GM23338 (cell line): ENCODE measurements around the gene ITPRID1. TPM values are rescaled to one million over a fixed set of nuclear protein-coding genes. Genes with fewer than 3 reads are reported as not detected.

Experiments
- ATAC-seq: fragments of 200-7000 bp; cut with Tn5 transposase; 3 replicates; pipeline ENCODE4 v1.9.1; 2020
- DNase-seq: peaks from one replicate; pipeline ENCODE4 v3.0.0-alpha.2; 2015; ENCODE audit warnings: low spot score
- H2AFZ ChIP-seq: fragments of 200-600 bp; sonication (generic); 2 replicates; pipeline ENCODE4 v1.8.0; 2016; ENCODE audit warnings: antibody characterized with exemption, mild to moderate bottlenecking, moderate library complexity
- H3F3A ChIP-seq: fragments of 200-600 bp; sonication (generic); replicated peaks from 2 replicates; pipeline ENCODE4 v1.8.0; 2017; ENCODE audit warnings: antibody characterized with exemption, mixed run types, low read depth
- H3K27ac ChIP-seq: fragments of 200-600 bp; sonication (generic); 2 replicates; pipeline ENCODE4 v1.6.1; 2016; ENCODE audit warnings: low read depth
- H3K27me3 ChIP-seq: fragments of 200-600 bp; sonication (generic); 2 replicates; pipeline ENCODE4 v1.8.0; 2016; ENCODE audit warnings: mild to moderate bottlenecking, mixed run types, moderate library complexity; ENCODE audit not compliant: insufficient read depth
- H3K36me3 ChIP-seq: fragments of 200-600 bp; sonication (generic); 2 replicates; pipeline ENCODE4 v1.8.0; 2016; ENCODE audit warnings: mild to moderate bottlenecking; ENCODE audit not compliant: insufficient read depth
- H3K4me1 ChIP-seq: fragments of 200-600 bp; sonication (generic); 2 replicates; pipeline ENCODE4 v1.8.0; 2016; ENCODE audit warnings: mild to moderate bottlenecking, moderate library complexity; ENCODE audit not compliant: insufficient read depth
- H3K4me2 ChIP-seq: fragments of 200-600 bp; sonication (generic); 2 replicates; pipeline ENCODE4 v1.7.1; 2017; ENCODE audit warnings: mixed run types
- H3K4me3 ChIP-seq: fragments of 200-600 bp; sonication (generic); 2 replicates; pipeline ENCODE4 v1.6.1; 2016; ENCODE audit warnings: mixed run types
- H3K79me2 ChIP-seq: fragments of 200-600 bp; sonication (generic); replicated peaks from 2 replicates; pipeline ENCODE4 v1.8.0; 2017; ENCODE audit warnings: mild to moderate bottlenecking; ENCODE audit not compliant: insufficient read depth
- H3K9me2 ChIP-seq: fragments of 200-600 bp; sonication (generic); 2 replicates; pipeline ENCODE4 v1.8.0; 2017; ENCODE audit not compliant: insufficient read depth
- H4K20me1 ChIP-seq: fragments of 200-600 bp; sonication (generic); replicated peaks from 2 replicates; pipeline ENCODE4 v1.8.0; 2017; ENCODE audit warnings: mild to moderate bottlenecking; ENCODE audit not compliant: insufficient read depth
- H3K27ac Mint-ChIP-seq: 2 replicates; pipeline ENCODE4 v1.8.0; 2020; ENCODE audit warnings: inconsistent platforms, mild to moderate bottlenecking, moderate library complexity, mixed read lengths
- H3K27me3 Mint-ChIP-seq: 3 replicates; pipeline ENCODE4 v1.8.0; 2022; ENCODE audit warnings: low read depth, mild to moderate bottlenecking, moderate library complexity, mixed read lengths, inconsistent platforms; ENCODE audit not compliant: insufficient read depth, poor library complexity
- H3K36me3 Mint-ChIP-seq: 3 replicates; pipeline ENCODE4 v1.8.0; 2021; ENCODE audit warnings: low read depth, mild to moderate bottlenecking, inconsistent platforms, moderate library complexity, mixed read lengths
- H3K4me1 Mint-ChIP-seq: 3 replicates; pipeline ENCODE4 v1.8.0; 2020; ENCODE audit warnings: mild to moderate bottlenecking, inconsistent platforms, mixed read lengths
- H3K4me3 Mint-ChIP-seq: 3 replicates; pipeline ENCODE4 v1.8.0; 2021; ENCODE audit warnings: moderate library complexity, mild to moderate bottlenecking, inconsistent platforms, mixed read lengths
- H3K9me3 Mint-ChIP-seq: 3 replicates; pipeline ENCODE4 v1.8.0; 2020; ENCODE audit warnings: moderate library complexity, mild to moderate bottlenecking, inconsistent platforms, mixed read lengths
- CREB1 ChIP-seq: fragments of 250-450 bp; sonication (Bioruptor Pico); IDR thresholded peaks from 2 replicates; pipeline ENCODE4 v1.5.0; 2020; ENCODE audit warnings: low read depth, mild to moderate bottlenecking, moderate library complexity
- ETS1 ChIP-seq: IDR thresholded peaks from 2 replicates; pipeline ENCODE4 v1.6.1; 2016; ENCODE audit warnings: antibody characterized with exemption
- EZH2 ChIP-seq: fragments of 200-600 bp; sonication (generic); IDR thresholded peaks from one replicate; pipeline ENCODE4 v1.8.0; 2017; ENCODE audit warnings: antibody characterized with exemption, mild to moderate bottlenecking, low read depth; ENCODE audit not compliant: unreplicated experiment
- EZH2phosphoT487 ChIP-seq: fragments of 200-600 bp; sonication (generic); IDR thresholded peaks from one replicate; pipeline ENCODE4 v1.8.1; 2018; ENCODE audit warnings: antibody characterized with exemption; ENCODE audit not compliant: unreplicated experiment
- JUNB ChIP-seq: IDR thresholded peaks from one replicate; pipeline ENCODE4 v1.6.1; 2016; ENCODE audit warnings: antibody characterized with exemption; ENCODE audit not compliant: unreplicated experiment
- NANOG ChIP-seq: IDR thresholded peaks from 2 replicates; pipeline ENCODE4 v1.6.1; 2016; ENCODE audit warnings: antibody characterized with exemption, borderline replicate concordance
- POLR2AphosphoS5 ChIP-seq: IDR thresholded peaks from 2 replicates; pipeline ENCODE4 v1.6.1; 2016; ENCODE audit warnings: antibody characterized with exemption, low read depth
- STAT1 ChIP-seq: IDR thresholded peaks from one replicate; pipeline ENCODE4 v1.6.1; 2016; ENCODE audit warnings: antibody characterized with exemption; ENCODE audit not compliant: unreplicated experiment
- ZNF331 ChIP-seq: fragments of 250-450 bp; sonication (Bioruptor Pico); IDR thresholded peaks from 2 replicates; pipeline ENCODE4 v1.5.0; 2020; ENCODE audit warnings: low read depth, mild to moderate bottlenecking, moderate library complexity
- polyA plus RNA-seq: library from polyadenylated mRNA; unstranded; fragments of >200 nt; fragmentation: Nextera tagmentation; extraction: Ambion mirVana; gene quantifications from 2 replicates; pipeline ENCODE4 v1.2.1, GENCODE V29; 2016
- total RNA-seq: library from RNA; depleted of rRNA; stranded (reverse); fragments of >200 nt; shearing (Covaris generic); gene quantifications from 2 replicates; pipeline ENCODE4 v1.2.3, GENCODE V29; 2014
- TF ChIP-seq, protein P1 (sequence below): fragments of 250-450 bp; sonication (Bioruptor Pico); IDR thresholded peaks from 2 replicates; pipeline ENCODE4 v1.5.0; 2020; ENCODE audit warnings: mild to moderate bottlenecking, moderate library complexity
- TF ChIP-seq, protein P2 (sequence below): IDR thresholded peaks from one replicate; pipeline ENCODE4 v1.6.1; 2018; ENCODE audit warnings: antibody characterized with exemption; ENCODE audit not compliant: unreplicated experiment

ITPRID1 gene
- total and polyA plus RNA-seq, 2 experiments from 2014 or later, result 0.05 to 0.45 TPM

- peaks cover 45% of the 10 kb centered on the region for H3K27me3 ChIP-seq
- Mint-ChIP-seq H3K36me3 (no peaks in the 10 kb centered on the region), H3K27ac (no peak overlapping the region), H3K9me3 (peaks cover 6% of the 10 kb centered on the region; the same call in 1 of the 3 replicates), H3K4me3 (no peak overlapping the region), H3K4me1 (peaks cover 56% of the 10 kb centered on the region), H3K27me3 (peaks cover 24% of the 10 kb centered on the region)
- H3K4me3 ChIP-seq, result no peak overlapping the region
- no peaks in the 10 kb centered on the region for H3K9me2 ChIP-seq
- H3K36me3 ChIP-seq, result no peaks in the 10 kb centered on the region
- peaks cover 47% of the 10 kb centered on the region for H3K4me1 ChIP-seq
- 0 out of 2 replicates have a peak overlapping the region, but pooled peaks have one; percentile 8 for H3K4me2 ChIP-seq
- no peaks in the 10 kb centered on the region for H3F3A ChIP-seq
- ATAC-seq, result no peak; the same call in 2 of the 3 replicates
- no peak for DNase-seq
- no peaks in the 10 kb centered on the region for H4K20me1 ChIP-seq
- no peak for TF ChIP-seq POLR2AphosphoS5
- H3K27ac ChIP-seq, result no peak overlapping the region
- H3K79me2 ChIP-seq, result no peaks in the 10 kb centered on the region
- no peak overlapping the region for H2AFZ ChIP-seq
Observed at GRCh38 chr7:31464601-31465000, 49.3 kb upstream of the ITPRID1 start.

- H3K4me2 ChIP-seq, result peak overlapping the region; percentile 8; the same call in 1 of the 2 replicates
- peaks cover 47% of the 10 kb centered on the region for H3K4me1 ChIP-seq
- no peak overlapping the region for H3K4me3 ChIP-seq
- H3K4me3 Mint-ChIP-seq, result no peak overlapping the region
- H4K20me1 ChIP-seq, result no peaks in the 10 kb centered on the region
- H3K4me1 Mint-ChIP-seq, result peaks cover 61% of the 10 kb centered on the region
- no peaks in the 10 kb centered on the region for H3K36me3 Mint-ChIP-seq
- no peaks in the 10 kb centered on the region for H3K79me2 ChIP-seq
- no peaks in the 10 kb centered on the region for H3K36me3 ChIP-seq
- DNase-seq, result no peak
- no peak overlapping the region for H3K27ac Mint-ChIP-seq
- H2AFZ ChIP-seq, result no peak overlapping the region
- H3F3A ChIP-seq, result no peaks in the 10 kb centered on the region
- H3K9me3 Mint-ChIP-seq, result peaks cover 4% of the 10 kb centered on the region; the same call in 2 of the 3 replicates
- peak; percentile 22 for ATAC-seq
- no peak overlapping the region for H3K27ac ChIP-seq
- peaks cover 38% of the 10 kb centered on the region for H3K27me3 ChIP-seq
- H3K27me3 Mint-ChIP-seq, result peaks cover 27% of the 10 kb centered on the region
- H3K9me2 ChIP-seq, result no peaks in the 10 kb centered on the region
- TF ChIP-seq JUNB (no peak), STAT1 (no peak), CREB1 (CRISPR knock-in tag) (no peak), EZH2phosphoT487 (no peak), ZNF331 (CRISPR knock-in tag) (no peak), EZH2 (no peak), NANOG (no peak), ETS1 (no peak), POLR2AphosphoS5 (no peak)
- TF ChIP-seq, protein P1, sequence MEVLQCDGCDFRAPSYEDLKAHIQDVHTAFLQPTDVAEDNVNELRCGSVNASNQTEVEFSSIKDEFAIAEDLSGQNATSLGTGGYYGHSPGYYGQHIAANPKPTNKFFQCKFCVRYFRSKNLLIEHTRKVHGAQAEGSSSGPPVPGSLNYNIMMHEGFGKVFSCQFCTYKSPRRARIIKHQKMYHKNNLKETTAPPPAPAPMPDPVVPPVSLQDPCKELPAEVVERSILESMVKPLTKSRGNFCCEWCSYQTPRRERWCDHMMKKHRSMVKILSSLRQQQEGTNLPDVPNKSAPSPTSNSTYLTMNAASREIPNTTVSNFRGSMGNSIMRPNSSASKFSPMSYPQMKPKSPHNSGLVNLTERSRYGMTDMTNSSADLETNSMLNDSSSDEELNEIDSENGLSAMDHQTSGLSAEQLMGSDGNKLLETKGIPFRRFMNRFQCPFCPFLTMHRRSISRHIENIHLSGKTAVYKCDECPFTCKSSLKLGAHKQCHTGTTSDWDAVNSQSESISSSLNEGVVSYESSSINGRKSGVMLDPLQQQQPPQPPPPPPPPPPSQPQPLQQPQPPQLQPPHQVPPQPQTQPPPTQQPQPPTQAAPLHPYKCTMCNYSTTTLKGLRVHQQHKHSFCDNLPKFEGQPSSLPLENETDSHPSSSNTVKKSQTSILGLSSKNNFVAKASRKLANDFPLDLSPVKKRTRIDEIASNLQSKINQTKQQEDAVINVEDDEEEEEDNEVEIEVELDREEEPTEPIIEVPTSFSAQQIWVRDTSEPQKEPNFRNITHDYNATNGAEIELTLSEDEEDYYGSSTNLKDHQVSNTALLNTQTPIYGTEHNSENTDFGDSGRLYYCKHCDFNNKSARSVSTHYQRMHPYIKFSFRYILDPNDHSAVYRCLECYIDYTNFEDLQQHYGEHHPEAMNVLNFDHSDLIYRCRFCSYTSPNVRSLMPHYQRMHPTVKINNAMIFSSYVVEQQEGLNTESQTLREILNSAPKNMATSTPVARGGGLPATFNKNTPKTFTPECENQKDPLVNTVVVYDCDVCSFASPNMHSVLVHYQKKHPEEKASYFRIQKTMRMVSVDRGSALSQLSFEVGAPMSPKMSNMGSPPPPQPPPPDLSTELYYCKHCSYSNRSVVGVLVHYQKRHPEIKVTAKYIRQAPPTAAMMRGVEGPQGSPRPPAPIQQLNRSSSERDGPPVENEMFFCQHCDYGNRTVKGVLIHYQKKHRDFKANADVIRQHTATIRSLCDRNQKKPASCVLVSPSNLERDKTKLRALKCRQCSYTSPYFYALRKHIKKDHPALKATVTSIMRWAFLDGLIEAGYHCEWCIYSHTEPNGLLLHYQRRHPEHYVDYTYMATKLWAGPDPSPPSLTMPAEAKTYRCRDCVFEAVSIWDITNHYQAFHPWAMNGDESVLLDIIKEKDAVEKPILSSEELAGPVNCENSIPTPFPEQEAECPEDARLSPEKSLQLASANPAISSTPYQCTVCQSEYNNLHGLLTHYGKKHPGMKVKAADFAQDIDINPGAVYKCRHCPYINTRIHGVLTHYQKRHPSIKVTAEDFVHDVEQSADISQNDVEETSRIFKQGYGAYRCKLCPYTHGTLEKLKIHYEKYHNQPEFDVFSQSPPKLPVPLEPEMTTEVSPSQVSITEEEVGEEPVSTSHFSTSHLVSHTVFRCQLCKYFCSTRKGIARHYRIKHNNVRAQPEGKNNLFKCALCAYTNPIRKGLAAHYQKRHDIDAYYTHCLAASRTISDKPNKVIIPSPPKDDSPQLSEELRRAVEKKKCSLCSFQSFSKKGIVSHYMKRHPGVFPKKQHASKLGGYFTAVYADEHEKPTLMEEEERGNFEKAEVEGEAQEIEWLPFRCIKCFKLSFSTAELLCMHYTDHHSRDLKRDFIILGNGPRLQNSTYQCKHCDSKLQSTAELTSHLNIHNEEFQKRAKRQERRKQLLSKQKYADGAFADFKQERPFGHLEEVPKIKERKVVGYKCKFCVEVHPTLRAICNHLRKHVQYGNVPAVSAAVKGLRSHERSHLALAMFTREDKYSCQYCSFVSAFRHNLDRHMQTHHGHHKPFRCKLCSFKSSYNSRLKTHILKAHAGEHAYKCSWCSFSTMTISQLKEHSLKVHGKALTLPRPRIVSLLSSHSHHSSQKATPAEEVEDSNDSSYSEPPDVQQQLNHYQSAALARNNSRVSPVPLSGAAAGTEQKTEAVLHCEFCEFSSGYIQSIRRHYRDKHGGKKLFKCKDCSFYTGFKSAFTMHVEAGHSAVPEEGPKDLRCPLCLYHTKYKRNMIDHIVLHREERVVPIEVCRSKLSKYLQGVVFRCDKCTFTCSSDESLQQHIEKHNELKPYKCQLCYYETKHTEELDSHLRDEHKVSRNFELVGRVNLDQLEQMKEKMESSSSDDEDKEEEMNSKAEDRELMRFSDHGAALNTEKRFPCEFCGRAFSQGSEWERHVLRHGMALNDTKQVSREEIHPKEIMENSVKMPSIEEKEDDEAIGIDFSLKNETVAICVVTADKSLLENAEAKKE (CRISPR knock-in tag), result no peak
- TF ChIP-seq, protein P2, sequence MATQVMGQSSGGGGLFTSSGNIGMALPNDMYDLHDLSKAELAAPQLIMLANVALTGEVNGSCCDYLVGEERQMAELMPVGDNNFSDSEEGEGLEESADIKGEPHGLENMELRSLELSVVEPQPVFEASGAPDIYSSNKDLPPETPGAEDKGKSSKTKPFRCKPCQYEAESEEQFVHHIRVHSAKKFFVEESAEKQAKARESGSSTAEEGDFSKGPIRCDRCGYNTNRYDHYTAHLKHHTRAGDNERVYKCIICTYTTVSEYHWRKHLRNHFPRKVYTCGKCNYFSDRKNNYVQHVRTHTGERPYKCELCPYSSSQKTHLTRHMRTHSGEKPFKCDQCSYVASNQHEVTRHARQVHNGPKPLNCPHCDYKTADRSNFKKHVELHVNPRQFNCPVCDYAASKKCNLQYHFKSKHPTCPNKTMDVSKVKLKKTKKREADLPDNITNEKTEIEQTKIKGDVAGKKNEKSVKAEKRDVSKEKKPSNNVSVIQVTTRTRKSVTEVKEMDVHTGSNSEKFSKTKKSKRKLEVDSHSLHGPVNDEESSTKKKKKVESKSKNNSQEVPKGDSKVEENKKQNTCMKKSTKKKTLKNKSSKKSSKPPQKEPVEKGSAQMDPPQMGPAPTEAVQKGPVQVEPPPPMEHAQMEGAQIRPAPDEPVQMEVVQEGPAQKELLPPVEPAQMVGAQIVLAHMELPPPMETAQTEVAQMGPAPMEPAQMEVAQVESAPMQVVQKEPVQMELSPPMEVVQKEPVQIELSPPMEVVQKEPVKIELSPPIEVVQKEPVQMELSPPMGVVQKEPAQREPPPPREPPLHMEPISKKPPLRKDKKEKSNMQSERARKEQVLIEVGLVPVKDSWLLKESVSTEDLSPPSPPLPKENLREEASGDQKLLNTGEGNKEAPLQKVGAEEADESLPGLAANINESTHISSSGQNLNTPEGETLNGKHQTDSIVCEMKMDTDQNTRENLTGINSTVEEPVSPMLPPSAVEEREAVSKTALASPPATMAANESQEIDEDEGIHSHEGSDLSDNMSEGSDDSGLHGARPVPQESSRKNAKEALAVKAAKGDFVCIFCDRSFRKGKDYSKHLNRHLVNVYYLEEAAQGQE, result no peak
Observed at GRCh38 chr7:31465285-31465684, 48.6 kb upstream of the ITPRID1 start.
